ENCODE measurements around the gene LIN7B. TPM values are rescaled to one million over a fixed set of nuclear protein-coding genes. Genes with fewer than 3 reads are reported as not detected.
A peak's percentile ranks its signal among the peaks of the same experiment; 100 is the strongest.
"Not testable (repeated sequence)": the region's sequence is repeated elsewhere in the genome, so short reads cannot be mapped to it uniquely, and the experiment has no call there.

Gene LIN7B
- polyA plus RNA-seq, 4 donors = 7.7 to 21.9 (median 14.5) TPM

DNA sequence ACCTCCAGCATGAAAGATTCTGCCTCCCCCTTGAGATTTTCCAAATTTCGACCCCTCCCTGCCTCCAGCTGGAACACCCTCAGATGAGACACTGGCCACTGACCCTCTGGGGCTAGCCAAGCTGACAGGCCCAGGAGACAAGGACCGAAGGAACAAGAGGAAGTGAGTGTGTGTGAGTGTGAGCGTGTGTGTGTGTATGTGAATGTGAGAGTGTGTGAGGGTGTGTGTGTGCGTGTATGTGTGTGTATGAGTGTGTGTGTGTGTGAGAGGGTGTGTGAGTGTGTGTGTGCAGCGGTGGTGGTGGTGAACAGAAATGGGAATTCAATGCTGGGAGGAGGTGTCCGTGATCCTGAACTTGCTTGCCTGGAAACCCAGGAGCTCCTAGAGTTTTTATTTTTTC lies 27.2 kb downstream of the LIN7B start:
- FAIRE-seq (no peak), DNase-seq (no peak)
- no peaks in the 10 kb centered on the region for H3K36me3 ChIP-seq (ENCODE audit: control insufficient read depth in 3 of 3, insufficient read depth in 2 of 3, low read depth in 1 of 3, low read length in 3 of 3)
- H3K4me1 ChIP-seq (ENCODE audit: control insufficient read depth in 3 of 3, insufficient read depth in 2 of 3, low read depth in 1 of 3, low read length in 2 of 3) = no peaks in the 10 kb centered on the region
- no peak overlapping the region for H3K4me3 ChIP-seq (ENCODE audit: low read depth in 1 of 3, low read length in 3 of 3)
- H3K27ac ChIP-seq (ENCODE audit: low read depth in 1 of 3, low read length in 2 of 3) = no peak overlapping the region
- H3K27me3 ChIP-seq (ENCODE audit: control insufficient read depth in 3 of 3, insufficient read depth in 3 of 3, low read length in 3 of 3) = peaks cover 0 to 40% (median 0%) of the 10 kb centered on the region in 3 donors
- H3K9me3 ChIP-seq (ENCODE audit: control insufficient read depth in 2 of 2, insufficient read depth in 1 of 2, low read depth in 1 of 2, low read length in 1 of 2) = peaks cover 0 to 5% of the 10 kb centered on the region in 2 donors
- WGBS, 3 donors = 79 to 87% (median 86%) methylated on average over 6 of the region's 6 CpGs

DNA sequence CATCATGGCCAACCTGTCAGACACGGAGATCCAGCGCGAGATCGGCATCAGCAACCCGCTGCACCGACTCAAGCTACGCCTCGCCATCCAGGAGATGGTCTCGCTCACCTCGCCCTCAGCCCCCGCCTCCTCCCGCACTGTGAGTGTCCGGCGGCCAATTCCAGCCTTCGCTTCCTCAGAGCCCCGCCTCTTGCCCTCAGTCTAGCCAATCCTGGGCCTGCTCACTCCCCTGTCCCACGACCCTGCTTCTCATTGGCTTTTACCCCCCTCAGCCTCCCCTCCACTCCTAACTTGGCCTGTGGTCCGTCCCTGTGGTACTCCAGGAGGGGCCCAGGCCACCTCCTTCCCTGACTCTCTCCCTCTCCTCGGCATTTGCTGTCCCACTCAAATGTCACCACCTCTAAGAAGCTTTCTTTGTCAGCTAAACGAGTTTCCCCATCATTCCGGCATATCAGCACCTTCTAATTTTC lies 28.7 kb downstream of the LIN7B start:
- WGBS, 3 donors = 1 to 2% (median 2%) methylated on average over 21 of the region's 21 CpGs
- no peak for FAIRE-seq
- H3K4me3 ChIP-seq (ENCODE audit: low read depth in 1 of 3, low read length in 3 of 3) = peak overlapping the region in 2 of 3 donors; percentile 34 to 42

DNA sequence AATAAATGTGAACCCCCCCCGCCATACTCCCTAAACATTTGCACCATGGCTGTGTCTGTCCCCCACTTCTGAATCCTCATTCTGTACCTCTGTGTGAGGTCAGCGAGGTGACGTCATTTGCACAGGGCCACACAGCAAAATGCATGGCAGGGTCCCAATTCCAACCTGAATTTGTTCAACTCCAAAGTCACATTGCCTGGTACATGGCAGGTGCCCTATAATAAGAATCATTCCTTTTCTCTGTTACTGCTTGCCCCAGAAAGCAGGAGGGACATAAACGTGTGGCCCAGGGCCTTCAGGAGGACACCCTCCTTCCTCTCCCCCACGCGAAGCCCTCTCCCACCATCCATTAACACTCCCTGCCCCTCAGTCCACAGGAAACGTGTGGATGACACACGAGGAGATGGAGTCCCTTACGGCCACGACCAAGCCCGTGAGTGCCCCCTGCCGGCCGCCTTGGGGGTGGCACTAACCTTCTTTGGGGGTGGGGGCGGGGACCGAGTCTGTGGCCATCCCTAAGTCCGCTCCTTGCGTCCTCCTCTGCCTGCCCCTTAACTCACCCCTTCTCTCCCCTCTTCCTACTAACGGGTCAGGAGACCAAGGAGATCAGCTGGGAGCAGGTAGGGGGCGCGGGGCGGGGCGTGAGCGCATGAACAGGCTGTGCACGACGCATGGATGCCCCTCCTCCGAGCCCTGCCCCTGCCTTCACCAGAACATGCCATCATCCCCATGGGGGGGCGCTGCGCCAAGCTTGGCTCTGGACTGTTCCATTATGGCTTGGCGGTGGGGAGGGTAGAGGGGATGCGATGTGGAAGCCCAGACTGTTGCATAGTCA lies 31.6 kb downstream of the LIN7B start:
- no peak for FAIRE-seq
- Histone ChIP-seq H3K4me3 (ENCODE audit: low read depth in 1 of 3, low read length in 3 of 3) (no peak overlapping the region), H3K36me3 (ENCODE audit: control insufficient read depth in 3 of 3, insufficient read depth in 2 of 3, low read depth in 1 of 3, low read length in 3 of 3) (no peaks in the 10 kb centered on the region), H3K27me3 (ENCODE audit: control insufficient read depth in 3 of 3, insufficient read depth in 3 of 3, low read length in 3 of 3) (peaks cover 0 to 72% (median 0%) of the 10 kb centered on the region in 3 donors), H3K9me3 (ENCODE audit: control insufficient read depth in 2 of 2, insufficient read depth in 1 of 2, low read depth in 1 of 2, low read length in 1 of 2) (peaks cover 0 to 6% of the 10 kb centered on the region in 2 donors), H3K27ac (ENCODE audit: low read depth in 1 of 3, low read length in 2 of 3) (no peak overlapping the region), H3K4me1 (ENCODE audit: control insufficient read depth in 3 of 3, insufficient read depth in 2 of 3, low read depth in 1 of 3, low read length in 2 of 3) (peaks cover 0 to 26% (median 0%) of the 10 kb centered on the region in 3 donors)
- WGBS, 3 donors = 7 to 8% (median 8%) methylated on average over 28 to 30 of the region's 30 CpGs
- DNase-seq = peak; percentile 70 to 79

More for the DNA sequence above, 28.7 kb downstream of the LIN7B start:
- Histone ChIP-seq H3K27ac (ENCODE audit: low read depth in 1 of 3, low read length in 2 of 3) (no peak overlapping the region), H3K36me3 (ENCODE audit: control insufficient read depth in 3 of 3, insufficient read depth in 2 of 3, low read depth in 1 of 3, low read length in 3 of 3) (no peaks in the 10 kb centered on the region), H3K4me1 (ENCODE audit: control insufficient read depth in 3 of 3, insufficient read depth in 2 of 3, low read depth in 1 of 3, low read length in 2 of 3) (no peaks in the 10 kb centered on the region), H3K9me3 (ENCODE audit: control insufficient read depth in 2 of 2, insufficient read depth in 1 of 2, low read depth in 1 of 2, low read length in 1 of 2) (peaks cover 0 to 5% of the 10 kb centered on the region in 2 donors), H3K27me3 (ENCODE audit: control insufficient read depth in 3 of 3, insufficient read depth in 3 of 3, low read length in 3 of 3) (peaks cover 0 to 49% (median 0%) of the 10 kb centered on the region in 3 donors)
- DNase-seq = peak; percentile 74 to 88

DNA sequence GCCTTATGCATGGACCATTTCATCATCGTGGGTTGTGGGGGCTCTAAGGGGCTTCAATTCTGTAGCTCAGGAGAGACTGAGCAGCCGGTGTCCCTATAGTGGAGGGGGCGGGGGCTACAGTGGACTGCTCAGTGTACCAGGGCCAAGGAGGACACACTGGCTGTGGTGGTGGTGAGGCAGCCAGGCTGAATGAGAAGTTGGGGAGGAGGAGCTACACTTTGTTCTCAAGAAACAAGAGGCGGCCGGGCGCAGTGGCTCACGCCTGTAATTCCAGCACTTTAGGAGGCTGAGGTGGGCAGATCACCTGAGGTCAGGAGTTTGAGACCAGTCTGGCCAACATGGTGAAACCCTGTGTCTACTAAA lies 32.2 kb downstream of the LIN7B start:
- FAIRE-seq; H3K9me3 ChIP-seq (ENCODE audit: control insufficient read depth in 2 of 2, insufficient read depth in 1 of 2, low read depth in 1 of 2, low read length in 1 of 2); H3K4me3 ChIP-seq (ENCODE audit: low read depth in 1 of 3, low read length in 3 of 3); DNase-seq; H3K27ac ChIP-seq (ENCODE audit: low read depth in 1 of 3, low read length in 2 of 3); H3K36me3 ChIP-seq (ENCODE audit: control insufficient read depth in 3 of 3, insufficient read depth in 2 of 3, low read depth in 1 of 3, low read length in 3 of 3): not testable (repeated sequence)
- H3K27me3 ChIP-seq (ENCODE audit: control insufficient read depth in 3 of 3, insufficient read depth in 3 of 3, low read length in 3 of 3) = peaks cover 0 to 75% (median 0%) of the 10 kb centered on the region in 3 donors
- H3K4me1 ChIP-seq (ENCODE audit: control insufficient read depth in 3 of 3, insufficient read depth in 2 of 3, low read depth in 1 of 3, low read length in 2 of 3) = peaks cover 0 to 29% (median 4%) of the 10 kb centered on the region in 3 donors
- WGBS, 3 donors = 23 to 35% (median 34%) methylated on average over 7 of the region's 7 CpGs

DNA sequence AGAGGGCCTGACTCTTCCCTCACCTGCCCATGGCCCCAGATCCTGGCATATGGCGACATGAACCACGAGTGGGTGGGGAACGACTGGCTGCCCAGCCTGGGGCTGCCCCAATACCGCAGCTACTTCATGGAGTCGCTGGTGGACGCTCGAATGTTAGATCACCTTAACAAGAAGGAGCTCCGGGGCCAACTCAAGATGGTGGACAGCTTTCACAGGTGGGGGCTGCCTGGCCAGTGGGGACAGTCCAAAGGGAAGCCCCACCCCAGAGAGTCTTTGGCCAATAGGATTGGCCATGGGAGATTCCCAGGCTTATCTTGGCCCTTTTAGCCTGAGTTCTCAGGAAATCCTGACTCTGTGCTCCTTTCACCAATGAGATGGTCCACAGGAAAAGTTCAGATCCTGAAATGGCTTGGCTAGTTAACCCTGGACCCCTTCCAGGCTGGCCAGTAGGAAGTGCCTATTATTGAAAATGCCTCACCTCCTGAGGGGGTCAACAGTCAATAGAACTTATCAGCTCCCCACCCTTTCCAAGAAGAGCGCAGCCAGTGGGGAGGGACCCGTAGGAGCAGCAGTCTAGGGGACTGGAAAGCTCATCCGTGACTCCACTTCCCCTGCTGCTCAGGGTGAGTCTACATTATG lies 34.0 kb downstream of the LIN7B start:
- FAIRE-seq = no peak
- H3K27ac ChIP-seq (ENCODE audit: low read depth in 1 of 3, low read length in 2 of 3) = peak overlapping the region in 1 of 3 donors; percentile 59
- H3K4me1 ChIP-seq (ENCODE audit: control insufficient read depth in 3 of 3, insufficient read depth in 2 of 3, low read depth in 1 of 3, low read length in 2 of 3) = peaks cover 0 to 29% (median 4%) of the 10 kb centered on the region in 3 donors
- DNase-seq = no peak
- H3K4me3 ChIP-seq (ENCODE audit: low read depth in 1 of 3, low read length in 3 of 3) = peak overlapping the region in 1 of 3 donors; percentile 59
- WGBS, 3 donors = 60 to 73% (median 69%) methylated on average over 11 of the region's 11 CpGs
- H3K27me3 ChIP-seq (ENCODE audit: control insufficient read depth in 3 of 3, insufficient read depth in 3 of 3, low read length in 3 of 3) = peaks cover 0 to 68% (median 0%) of the 10 kb centered on the region in 3 donors
- no peaks in the 10 kb centered on the region for H3K36me3 ChIP-seq (ENCODE audit: control insufficient read depth in 3 of 3, insufficient read depth in 2 of 3, low read depth in 1 of 3, low read length in 3 of 3)
- peaks cover 0 to 14% of the 10 kb centered on the region in 2 donors for H3K9me3 ChIP-seq (ENCODE audit: control insufficient read depth in 2 of 2, insufficient read depth in 1 of 2, low read depth in 1 of 2, low read length in 1 of 2)

DNA sequence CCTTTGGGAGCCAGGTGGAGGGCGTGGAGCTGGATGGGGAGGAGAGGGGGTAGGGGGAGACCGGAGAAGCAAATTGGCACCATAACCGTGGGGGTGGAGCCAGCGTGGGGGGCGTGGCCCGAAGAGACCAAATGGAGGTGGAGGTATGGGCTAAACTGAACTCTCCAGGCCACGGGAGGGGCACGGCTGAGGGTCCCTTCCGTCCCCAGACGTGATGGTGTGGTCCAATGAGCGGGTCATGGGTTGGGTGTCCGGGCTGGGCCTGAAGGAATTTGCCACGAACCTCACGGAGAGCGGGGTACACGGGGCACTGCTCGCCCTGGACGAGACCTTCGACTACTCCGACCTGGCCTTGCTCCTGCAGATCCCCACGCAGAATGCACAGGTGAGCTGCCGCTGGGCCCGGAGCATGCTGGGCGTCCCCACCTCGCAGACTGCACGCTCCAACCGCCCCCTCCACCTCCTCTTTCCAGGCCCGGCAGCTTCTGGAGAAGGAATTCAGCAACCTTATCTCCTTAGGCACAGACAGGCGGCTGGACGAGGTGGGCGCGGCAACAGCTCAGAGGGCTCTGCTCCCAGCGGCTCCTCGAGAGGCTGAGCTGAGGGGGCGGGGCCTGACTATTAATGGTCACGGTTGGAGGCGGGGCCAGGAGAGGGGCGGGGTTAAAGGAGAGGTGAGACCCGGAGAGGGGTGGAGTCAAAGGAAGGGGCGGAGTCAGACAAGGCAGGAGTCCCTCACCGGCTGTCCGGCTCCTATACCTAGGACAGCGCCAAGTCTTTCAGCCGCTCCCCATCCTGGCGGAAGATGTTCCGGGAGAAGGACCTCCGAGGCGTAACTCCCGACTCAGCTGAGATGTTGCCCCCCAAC lies 34.8 kb downstream of the LIN7B start:
- no peak for FAIRE-seq

DNA sequence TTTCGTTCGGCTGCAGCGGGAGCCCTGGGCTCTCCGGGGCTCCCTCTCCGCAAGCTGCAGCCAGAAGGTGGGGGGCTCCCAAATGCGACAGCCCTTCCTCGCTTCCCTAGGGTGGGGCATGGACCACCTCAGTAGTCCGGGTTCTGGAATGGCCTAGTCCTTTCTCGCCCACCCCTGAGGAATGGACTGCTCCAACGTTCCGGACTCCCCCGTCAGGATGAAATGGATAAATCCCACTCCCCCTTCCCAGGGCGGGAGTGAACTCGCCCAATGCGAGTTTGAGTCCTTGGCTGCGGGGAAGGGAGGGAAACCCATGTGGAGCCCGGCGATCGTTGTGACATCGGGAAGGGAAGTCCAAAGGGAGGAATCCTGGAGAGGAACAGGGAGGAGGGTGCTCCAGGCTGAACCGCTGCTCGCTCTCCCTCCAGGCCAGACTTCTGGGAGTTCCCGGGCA lies 35.5 kb downstream of the LIN7B start:
- WGBS, 3 donors = 0 to 2% (median 1%) methylated on average over 22 to 23 of the region's 23 CpGs
- Histone ChIP-seq H3K4me1 (ENCODE audit: control insufficient read depth in 3 of 3, insufficient read depth in 2 of 3, low read depth in 1 of 3, low read length in 2 of 3) (peaks cover 0 to 29% (median 4%) of the 10 kb centered on the region in 3 donors), H3K9me3 (ENCODE audit: control insufficient read depth in 2 of 2, insufficient read depth in 1 of 2, low read depth in 1 of 2, low read length in 1 of 2) (peaks cover 0 to 14% of the 10 kb centered on the region in 2 donors), H3K27me3 (ENCODE audit: control insufficient read depth in 3 of 3, insufficient read depth in 3 of 3, low read length in 3 of 3) (peaks cover 0 to 70% (median 0%) of the 10 kb centered on the region in 3 donors), H3K27ac (ENCODE audit: low read depth in 1 of 3, low read length in 2 of 3) (peak overlapping the region; percentile 79 to 95 (median 88)), H3K36me3 (ENCODE audit: control insufficient read depth in 3 of 3, insufficient read depth in 2 of 3, low read depth in 1 of 3, low read length in 3 of 3) (no peaks in the 10 kb centered on the region), H3K4me3 (ENCODE audit: low read depth in 1 of 3, low read length in 3 of 3) (peak overlapping the region; percentile 36 to 67 (median 59))
- DNase-seq (peak; percentile 63 to 78), FAIRE-seq (no peak)

More for the DNA sequence above, 34.8 kb downstream of the LIN7B start:
- Histone ChIP-seq H3K27me3 (ENCODE audit: control insufficient read depth in 3 of 3, insufficient read depth in 3 of 3, low read length in 3 of 3) (peaks cover 0 to 69% (median 0%) of the 10 kb centered on the region in 3 donors), H3K4me1 (ENCODE audit: control insufficient read depth in 3 of 3, insufficient read depth in 2 of 3, low read depth in 1 of 3, low read length in 2 of 3) (peaks cover 0 to 29% (median 4%) of the 10 kb centered on the region in 3 donors), H3K9me3 (ENCODE audit: control insufficient read depth in 2 of 2, insufficient read depth in 1 of 2, low read depth in 1 of 2, low read length in 1 of 2) (peaks cover 0 to 14% of the 10 kb centered on the region in 2 donors), H3K36me3 (ENCODE audit: control insufficient read depth in 3 of 3, insufficient read depth in 2 of 3, low read depth in 1 of 3, low read length in 3 of 3) (no peaks in the 10 kb centered on the region), H3K27ac (ENCODE audit: low read depth in 1 of 3, low read length in 2 of 3) (peak overlapping the region; percentile 79 to 95 (median 88)), H3K4me3 (ENCODE audit: low read depth in 1 of 3, low read length in 3 of 3) (peak overlapping the region; percentile 36 to 67 (median 59))
- DNase-seq = peak; percentile 96 to 99
- 0 to 3% (median 2%) methylated on average over 40 to 49 of the region's 49 CpGs for WGBS, 3 donors
